AG10803 (cell line): ENCODE data around the gene MORF4L2.

Experiments
- DNase-seq: peaks from one replicate; pipeline ENCODE4 v3.0.0; 2010; ENCODE audit warnings: low read depth
- H3K4me3 ChIP-seq: 2 replicates; pipeline ENCODE4 v1.5.1; 2011; ENCODE audit warnings: mild to moderate bottlenecking, low read length, control low read depth
- CTCF ChIP-seq: conservative IDR thresholded peaks from 2 replicates; pipeline ENCODE4 v1.5.1; 2011; ENCODE audit warnings: mild to moderate bottlenecking, low read length, control low read depth, inconsistent platforms

Gene MORF4L2

DNA sequence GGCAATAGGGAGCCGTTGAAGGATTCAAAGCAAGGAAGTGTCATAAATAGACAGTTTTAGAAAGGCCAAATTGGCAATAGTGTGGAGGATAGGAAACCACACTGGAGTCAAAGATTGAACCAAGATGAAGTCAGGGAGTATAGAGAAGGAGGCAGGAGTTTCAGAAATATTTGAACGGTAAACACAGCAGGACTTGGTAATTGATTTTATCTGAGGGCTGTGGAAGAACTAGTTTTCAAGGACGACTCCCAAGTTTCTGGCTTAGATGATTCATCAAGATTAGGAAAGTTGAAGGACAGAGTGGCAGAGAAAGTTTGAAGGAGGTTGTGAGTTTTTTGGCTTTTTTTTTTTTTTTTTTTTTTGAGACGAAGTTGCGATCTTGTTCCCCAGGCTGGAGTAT lies 12.7 kb upstream of the MORF4L2 start:
- no peak overlapping the region for H3K4me3 ChIP-seq
- DNase-seq = no peak
- no peak for TF ChIP-seq CTCF

GRCh38 chrX:103697687-103698086 lies 11.2 kb upstream of the MORF4L2 start:
- H3K4me3 ChIP-seq = no peak overlapping the region
- DNase-seq = no peak
- no peak for TF ChIP-seq CTCF

GRCh38 chrX:103691059-103691458 lies 4.6 kb upstream of the MORF4L2 start:
- no peak overlapping the region for H3K4me3 ChIP-seq
- TF ChIP-seq CTCF = no peak
- DNase-seq = no peak

DNA sequence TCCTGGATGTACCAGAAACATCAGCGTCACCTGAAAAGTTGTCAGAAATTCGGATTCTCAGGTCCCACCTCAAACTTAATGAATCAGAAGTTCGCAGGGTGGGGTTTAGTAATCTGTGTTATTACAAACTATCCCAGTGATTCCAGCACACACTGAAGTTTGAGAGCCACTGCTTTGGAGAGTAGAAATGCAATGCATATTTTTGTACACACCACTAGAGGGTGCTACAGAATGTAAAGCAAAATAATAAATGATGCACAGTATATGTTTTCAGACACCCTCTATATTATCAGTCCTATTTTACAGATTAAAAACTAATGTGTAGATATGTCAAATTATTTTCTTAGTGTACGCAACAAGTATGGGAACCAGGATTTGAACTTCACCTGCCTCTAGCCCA lies 2.4 kb upstream of the MORF4L2 start:
- no peak overlapping the region for H3K4me3 ChIP-seq
- peak; percentile 65 for TF ChIP-seq CTCF
- DNase-seq = peak; percentile 28

- peak; percentile 71 for DNase-seq
- peak; percentile 71 for TF ChIP-seq CTCF
- H3K4me3 ChIP-seq = peak overlapping the region; percentile 80
These were observed 1.2 kb upstream of the MORF4L2 start for GRCh38 chrX:103687696-103688201.

DNA sequence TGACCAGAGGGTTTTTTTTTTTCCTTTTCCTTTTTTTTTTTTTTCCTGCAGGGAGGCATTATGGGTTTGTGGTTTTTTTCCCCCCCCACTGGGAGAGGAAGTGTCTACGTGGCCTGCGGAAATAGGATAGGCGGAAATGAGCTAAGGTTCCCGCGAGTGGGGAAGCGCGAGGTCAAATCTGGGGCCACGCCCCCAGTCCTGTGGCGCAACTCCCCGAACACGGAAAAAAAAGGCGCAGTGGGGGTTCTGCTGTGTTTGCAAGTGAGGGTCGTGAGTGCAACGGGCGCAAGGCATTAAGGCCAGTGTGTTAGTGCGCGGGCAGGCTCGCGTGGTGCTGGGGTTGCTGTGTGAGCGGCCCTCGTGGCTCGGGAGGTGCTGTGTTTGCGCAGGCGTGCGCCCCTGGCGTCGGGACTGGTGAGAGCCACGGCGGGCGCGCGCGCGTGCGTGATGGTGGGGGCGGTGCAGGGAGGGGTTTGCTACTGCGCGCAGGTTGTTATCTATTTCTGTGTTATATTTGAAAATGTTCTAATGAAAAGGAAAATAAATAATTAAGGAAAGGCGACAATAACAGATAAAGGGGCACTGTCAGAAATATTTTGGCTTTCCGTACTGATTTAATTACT lies 685 bp upstream of the MORF4L2 start:
- TF ChIP-seq CTCF = peak; percentile 42
- peak; percentile 80 for DNase-seq

GRCh38 chrX:103685396-103685795 lies 1.1 kb downstream of the MORF4L2 start:
- DNase-seq = no peak
- TF ChIP-seq CTCF = no peak
- H3K4me3 ChIP-seq = peak overlapping the region; percentile 82

More for the DNA sequence above, 685 bp upstream of the MORF4L2 start:
- peak overlapping the region; percentile 80 for H3K4me3 ChIP-seq
